ENCODE measurements around the gene PGLYRP1. TPM values are rescaled to one million over a fixed set of nuclear protein-coding genes. Genes with fewer than 3 reads are reported as not detected.

Gene PGLYRP1
- polyA plus RNA-seq, 1 of the 3 experiments (the other 2 are of a cell fraction): not detected

DNA sequence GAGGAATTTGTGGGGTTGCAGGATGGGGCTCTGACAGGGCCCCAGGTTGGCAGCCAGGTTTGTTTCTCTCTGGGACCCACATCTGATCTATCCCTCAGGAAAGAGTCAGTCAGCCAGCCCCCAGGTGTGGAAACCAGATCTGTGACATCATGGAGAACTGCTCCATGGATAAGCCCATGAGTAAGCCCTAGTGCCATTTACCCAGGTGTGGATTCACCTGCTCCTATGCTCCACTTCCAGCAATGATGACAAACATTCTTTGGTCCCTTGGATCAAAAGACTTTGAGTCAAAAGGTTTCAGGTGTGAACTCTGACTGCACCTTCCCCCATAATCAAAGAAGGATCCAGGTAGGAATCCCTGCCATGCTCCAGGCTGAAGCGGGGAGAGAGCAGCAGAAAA, 44.8 kb upstream of the PGLYRP1 start:
- TF ChIP-seq, protein P1, sequence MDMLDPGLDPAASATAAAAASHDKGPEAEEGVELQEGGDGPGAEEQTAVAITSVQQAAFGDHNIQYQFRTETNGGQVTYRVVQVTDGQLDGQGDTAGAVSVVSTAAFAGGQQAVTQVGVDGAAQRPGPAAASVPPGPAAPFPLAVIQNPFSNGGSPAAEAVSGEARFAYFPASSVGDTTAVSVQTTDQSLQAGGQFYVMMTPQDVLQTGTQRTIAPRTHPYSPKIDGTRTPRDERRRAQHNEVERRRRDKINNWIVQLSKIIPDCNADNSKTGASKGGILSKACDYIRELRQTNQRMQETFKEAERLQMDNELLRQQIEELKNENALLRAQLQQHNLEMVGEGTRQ (IDR thresholded peaks at IDR 0.05; ENCODE audit: borderline replicate concordance, low read depth, low read length): no peak
- TF ChIP-seq POLR2AphosphoS5 (IDR thresholded peaks at IDR 0.05; ENCODE audit: low read depth, low read length): no peak
- TF ChIP-seq TEAD4 (IDR thresholded peaks at IDR 0.05; ENCODE audit: borderline replicate concordance, insufficient read depth): no peak
- TF ChIP-seq JUND (IDR thresholded peaks at IDR 0.05): no peak
- no peak for TF ChIP-seq NFIC (IDR thresholded peaks at IDR 0.05; ENCODE audit: borderline replicate concordance)
- no peak for TF ChIP-seq ZBTB33 (IDR thresholded peaks at IDR 0.05; ENCODE audit: borderline replicate concordance, low read depth)
- TF ChIP-seq, protein P2, sequence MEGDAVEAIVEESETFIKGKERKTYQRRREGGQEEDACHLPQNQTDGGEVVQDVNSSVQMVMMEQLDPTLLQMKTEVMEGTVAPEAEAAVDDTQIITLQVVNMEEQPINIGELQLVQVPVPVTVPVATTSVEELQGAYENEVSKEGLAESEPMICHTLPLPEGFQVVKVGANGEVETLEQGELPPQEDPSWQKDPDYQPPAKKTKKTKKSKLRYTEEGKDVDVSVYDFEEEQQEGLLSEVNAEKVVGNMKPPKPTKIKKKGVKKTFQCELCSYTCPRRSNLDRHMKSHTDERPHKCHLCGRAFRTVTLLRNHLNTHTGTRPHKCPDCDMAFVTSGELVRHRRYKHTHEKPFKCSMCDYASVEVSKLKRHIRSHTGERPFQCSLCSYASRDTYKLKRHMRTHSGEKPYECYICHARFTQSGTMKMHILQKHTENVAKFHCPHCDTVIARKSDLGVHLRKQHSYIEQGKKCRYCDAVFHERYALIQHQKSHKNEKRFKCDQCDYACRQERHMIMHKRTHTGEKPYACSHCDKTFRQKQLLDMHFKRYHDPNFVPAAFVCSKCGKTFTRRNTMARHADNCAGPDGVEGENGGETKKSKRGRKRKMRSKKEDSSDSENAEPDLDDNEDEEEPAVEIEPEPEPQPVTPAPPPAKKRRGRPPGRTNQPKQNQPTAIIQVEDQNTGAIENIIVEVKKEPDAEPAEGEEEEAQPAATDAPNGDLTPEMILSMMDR (IDR thresholded peaks at IDR 0.05): no peak
- TF ChIP-seq MEF2A (IDR thresholded peaks at IDR 0.05; ENCODE audit: borderline replicate concordance, low read depth): no peak
- no peak for TF ChIP-seq FOSL2 (IDR thresholded peaks at IDR 0.05; ENCODE audit: borderline replicate concordance, low read depth)
- no peak for TF ChIP-seq RCOR1 (IDR thresholded peaks at IDR 0.05; ENCODE audit: low read length)
- no peak for TF ChIP-seq CHD2 (IDR thresholded peaks at IDR 0.05; ENCODE audit: low read length, partially characterized antibody)
- TF ChIP-seq, protein P3, sequence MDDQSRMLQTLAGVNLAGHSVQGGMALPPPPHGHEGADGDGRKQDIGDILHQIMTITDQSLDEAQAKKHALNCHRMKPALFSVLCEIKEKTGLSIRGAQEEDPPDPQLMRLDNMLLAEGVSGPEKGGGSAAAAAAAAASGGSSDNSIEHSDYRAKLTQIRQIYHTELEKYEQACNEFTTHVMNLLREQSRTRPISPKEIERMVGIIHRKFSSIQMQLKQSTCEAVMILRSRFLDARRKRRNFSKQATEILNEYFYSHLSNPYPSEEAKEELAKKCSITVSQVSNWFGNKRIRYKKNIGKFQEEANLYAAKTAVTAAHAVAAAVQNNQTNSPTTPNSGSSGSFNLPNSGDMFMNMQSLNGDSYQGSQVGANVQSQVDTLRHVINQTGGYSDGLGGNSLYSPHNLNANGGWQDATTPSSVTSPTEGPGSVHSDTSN (IDR thresholded peaks at IDR 0.05): no peak
- CTCF ChIA-PET: interaction anchor here (0.6 to 3.9 kb wide), 6 partner anchors 9 to 367 kb away, joined by 3 to 19 read pairs (median 7); no protein-coding TSS in a partner anchor
- no peaks in the 10 kb centered on the region for H3K79me2 ChIP-seq (ENCODE audit: insufficient read depth)
- H2AFZ ChIP-seq (ENCODE audit: low read depth): no peak overlapping the region
- POLR2A ChIA-PET: no interaction called here
- peaks cover 5% of the 10 kb centered on the region; the same call in 1 of the 2 replicates for H3K27me3 ChIP-seq (ENCODE audit: insufficient read depth)
- peaks cover 0 to 20% of the 10 kb centered on the region in 2 experiments; a peak in 2 of 4 replicates for H3K4me1 ChIP-seq (ENCODE audit: control insufficient read depth in 1 of 2, insufficient read depth in 2 of 2, low read depth in 1 of 2, low read length in 1 of 2)
- H3K4me2 ChIP-seq: peak overlapping the region; percentile 13; the same call in 1 of the 2 replicates
- DNase-seq: no peak
- H3K36me3 ChIP-seq (replicated peaks in 1 of 2; ENCODE audit: control insufficient read depth in 1 of 2, insufficient read depth in 2 of 2, low read length in 1 of 2): no peaks in the 10 kb centered on the region
- H3K9ac ChIP-seq: no peak overlapping the region
- H3K27ac ChIP-seq (ENCODE audit: low read depth in 2 of 2, low read length in 1 of 2): peak overlapping the region in 1 of 2 experiments; percentile 62; a peak in 1 of 4 replicates
- 40% methylated on average over 1 of the region's 1 CpG for WGBS (ENCODE audit: low lambda C conversion rate)
- no peaks in the 10 kb centered on the region for H3K9me3 ChIP-seq
- H3F3A ChIP-seq (replicated peaks; ENCODE audit: insufficient read depth): peaks cover 28% of the 10 kb centered on the region
- no peak overlapping the region for H3K4me3 ChIP-seq (ENCODE audit: low read depth in 2 of 2, low read length in 1 of 2)
- H4K20me1 ChIP-seq (ENCODE audit: insufficient read depth): no peaks in the 10 kb centered on the region
- H3K9me2 ChIP-seq: no peaks in the 10 kb centered on the region
